Ureter (tissue), 1 donor: ENCODE measurements around the gene NRBF2. TPM values are rescaled to one million over a fixed set of nuclear protein-coding genes. Genes with fewer than 3 reads are reported as not detected.
A peak's percentile ranks its signal among the peaks of the same experiment; 100 is the strongest.
"Not testable (repeated sequence)": the region's sequence is repeated elsewhere in the genome, so short reads cannot be mapped to it uniquely, and the experiment has no call there.

Source experiments
- DNase-seq: peaks from one replicate; pipeline ENCODE4 v3.0.0-alpha.2; 2020; ENCODE audit warnings: low spot score
- total RNA-seq: library from RNA; stranded (reverse); gene quantifications from one replicate; pipeline ENCODE4 v1.2.4, GENCODE V29; 2023
- donor health status: DM: yes; HTN: yes; CAD: no.

Gene NRBF2
- 14.6 TPM for total RNA-seq

- DNase-seq, result peak; percentile 98
Measured at GRCh38 chr10:63133056-63133820, at the start of gene NRBF2. NRBF2 (plus strand) TSS chr10:63133328; CDS start chr10:63133471, 143 bp downstream.

GRCh38 chr10:63083406-63083805 is 49.7 kb upstream of the NRBF2 start:
- not testable (repeated sequence) for DNase-seq

GRCh38 chr10:63083904-63084689 is 49.0 kb upstream of the NRBF2 start:
- DNase-seq, result peak; percentile 61

DNA sequence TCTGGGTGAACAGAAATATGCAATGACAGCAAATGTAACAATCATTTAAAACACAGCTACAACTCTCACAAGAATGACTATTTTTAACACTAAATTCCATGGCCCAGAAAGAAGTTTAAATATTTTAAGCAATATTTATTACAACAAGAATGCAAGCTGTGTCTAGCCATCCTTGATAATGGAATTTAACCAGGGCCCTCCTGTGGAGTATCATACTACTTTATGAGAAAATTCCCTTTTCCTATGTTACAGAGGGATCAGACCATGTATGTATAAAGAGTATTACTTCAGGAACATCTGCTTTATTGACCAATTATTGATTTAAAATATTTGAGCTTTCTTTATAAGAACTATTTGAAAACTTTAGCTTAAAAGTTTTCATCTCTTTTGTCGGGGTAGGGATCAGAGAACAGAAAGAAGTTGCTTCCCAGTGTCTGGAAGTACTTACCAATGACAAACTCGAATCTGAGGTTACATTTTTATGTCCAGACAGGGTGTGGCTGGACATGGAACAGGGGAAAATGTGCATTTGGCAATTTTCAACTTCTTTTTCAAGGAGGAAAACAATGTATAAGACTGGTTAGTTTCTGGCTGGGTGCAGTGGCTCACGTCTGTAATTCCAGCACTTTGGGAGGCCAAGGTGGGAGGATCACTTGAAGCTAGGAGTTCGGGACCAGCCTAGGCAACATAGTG is 48.3 kb upstream of the NRBF2 start:
- no peak for DNase-seq

GRCh38 chr10:63093227-63093626 is 39.9 kb upstream of the NRBF2 start:
- no peak for DNase-seq

- no peak for DNase-seq
Measured at GRCh38 chr10:63094405-63094804, 38.7 kb upstream of the NRBF2 start.

GRCh38 chr10:63094881-63095280 is 38.2 kb upstream of the NRBF2 start:
- no peak for DNase-seq

DNA sequence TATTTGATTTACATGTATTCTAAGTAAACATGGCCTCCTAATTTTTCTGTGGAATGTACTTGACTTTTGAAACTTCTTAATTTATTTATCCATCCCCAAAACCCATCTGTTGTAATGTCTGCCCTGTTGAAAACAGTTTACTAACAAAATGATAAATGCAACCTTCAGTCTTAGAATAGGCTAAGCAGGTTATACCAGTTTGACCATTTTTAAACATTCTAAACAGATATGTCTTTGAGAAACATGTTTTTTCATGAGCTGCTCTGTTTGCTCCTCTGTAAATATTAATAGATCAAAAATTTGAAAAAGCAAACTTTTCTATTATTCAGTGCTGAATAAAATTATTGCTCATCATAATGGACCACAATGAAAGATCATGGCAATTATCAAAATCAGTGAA is 33.4 kb upstream of the NRBF2 start:
- DNase-seq, result no peak

DNA sequence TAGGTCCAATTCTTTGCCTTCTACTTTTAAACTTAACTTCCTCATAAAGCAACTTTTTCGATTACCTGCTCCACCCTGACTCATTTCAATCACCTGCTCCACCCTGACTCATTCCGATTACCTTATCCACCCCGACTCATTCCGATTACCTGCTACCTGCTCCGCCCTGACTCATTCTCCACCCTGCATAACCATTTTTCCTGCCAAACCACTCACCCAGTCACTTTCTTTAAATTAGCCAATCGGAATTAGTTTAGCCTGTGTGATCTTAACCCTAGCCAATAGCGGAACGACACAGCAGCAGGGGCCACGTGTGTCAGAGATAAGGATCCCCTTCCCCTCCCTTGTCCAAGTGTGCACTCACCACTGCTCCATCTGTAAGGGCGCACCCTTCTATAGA is 32.0 kb upstream of the NRBF2 start:
- DNase-seq, result not testable (repeated sequence)

GRCh38 chr10:63102279-63102883 is 30.7 kb upstream of the NRBF2 start:
- not testable (repeated sequence) for DNase-seq

GRCh38 chr10:63103178-63103577 is 29.9 kb upstream of the NRBF2 start:
- DNase-seq, result not testable (repeated sequence)

DNA sequence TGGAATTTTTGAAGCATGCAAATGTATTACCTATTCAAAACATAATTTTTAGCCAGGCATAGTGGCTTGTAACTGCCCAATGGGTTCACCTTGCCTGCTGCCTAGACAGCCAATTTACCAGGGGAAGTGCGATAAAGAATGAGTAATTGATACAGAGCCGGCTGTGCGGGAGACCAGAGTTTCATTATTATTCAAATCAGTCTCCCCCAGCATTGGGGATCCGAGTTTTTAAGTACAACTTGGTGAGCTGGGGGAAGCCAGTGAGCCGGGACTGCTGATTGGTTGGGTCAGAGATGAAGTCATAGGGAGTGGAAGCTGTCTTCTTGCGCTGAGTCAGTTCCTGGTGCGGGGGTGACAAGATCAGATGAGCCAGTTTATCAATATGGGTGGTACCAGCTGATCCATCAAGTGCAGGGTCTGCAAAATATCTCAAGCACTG is 29.1 kb upstream of the NRBF2 start:
- DNase-seq, result no peak

DNA sequence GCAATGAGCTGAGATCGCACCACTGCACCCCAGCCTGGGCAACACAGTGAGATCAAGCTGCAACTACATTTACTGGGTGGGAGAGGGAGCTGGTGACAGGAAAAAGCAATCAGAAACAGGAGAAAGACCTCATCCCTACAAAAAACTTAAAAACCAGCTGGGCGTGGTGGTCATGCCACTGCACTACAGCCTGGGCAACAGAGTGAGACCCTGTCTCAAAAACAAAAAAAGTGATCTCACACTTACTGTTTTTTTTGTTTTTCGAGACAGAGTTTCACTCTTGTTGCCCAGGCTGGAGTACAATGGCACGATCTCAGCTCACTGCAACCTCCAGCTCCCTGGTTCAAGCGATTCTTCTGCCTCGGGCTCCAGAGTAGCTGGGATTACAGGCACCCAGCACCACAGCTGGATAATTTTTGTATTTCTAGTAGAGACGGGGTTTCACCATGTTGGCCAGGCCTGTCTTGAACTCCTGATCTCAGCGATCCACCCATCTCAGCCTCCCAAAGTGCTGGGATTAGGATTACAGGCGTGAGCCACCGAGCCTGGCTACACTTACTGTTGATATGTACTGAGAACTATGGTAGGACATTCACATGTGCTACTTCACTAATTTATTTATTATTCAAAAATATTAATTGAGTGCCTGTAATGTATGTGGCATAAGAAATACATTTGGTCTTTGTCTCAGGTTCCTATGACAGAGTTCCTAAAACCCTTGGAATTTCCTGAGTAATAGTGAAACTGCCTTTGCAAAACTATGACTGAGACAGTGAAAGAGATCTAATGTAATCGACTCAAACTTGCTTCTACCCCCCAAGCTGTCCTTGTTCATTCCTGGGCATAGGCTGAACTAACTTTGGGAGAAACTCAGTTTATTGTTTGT is 27.7 kb upstream of the NRBF2 start:
- DNase-seq, result no peak

DNA sequence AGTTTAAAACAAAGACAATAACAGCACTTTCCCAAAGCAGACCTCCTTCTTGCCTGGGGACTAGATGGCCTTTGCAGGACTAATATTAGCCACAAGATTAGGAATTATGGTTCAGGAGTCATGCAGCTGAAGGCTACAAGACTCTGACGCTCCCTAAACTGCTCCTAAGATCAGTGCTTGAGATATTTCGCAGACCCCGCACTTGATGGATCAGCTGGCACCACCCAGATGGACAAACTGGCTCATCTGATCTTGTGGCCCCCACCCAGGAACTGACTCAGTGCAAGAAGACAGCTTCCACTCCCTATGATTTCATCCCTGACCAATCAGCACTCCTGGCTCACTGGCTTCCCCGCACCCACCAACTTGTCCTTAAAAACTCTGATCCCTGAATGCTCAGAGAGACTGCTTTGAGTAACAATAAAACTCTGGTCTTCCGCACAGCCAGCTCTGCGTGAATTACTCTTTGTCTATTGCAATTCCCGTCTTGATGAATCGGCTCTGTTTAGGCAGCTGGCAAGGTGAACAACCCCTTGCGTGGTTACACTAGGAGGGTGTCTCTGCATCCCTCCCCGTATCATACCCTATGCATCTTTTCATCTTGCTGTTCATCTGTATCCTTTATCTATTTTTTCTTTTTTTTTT is 26.9 kb upstream of the NRBF2 start:
- no peak for DNase-seq

- DNase-seq, result no peak
Measured at GRCh38 chr10:63107943-63108437, 25.1 kb upstream of the NRBF2 start.

- DNase-seq, result no peak
Measured at GRCh38 chr10:63110940-63111339, 22.2 kb upstream of the NRBF2 start.

DNA sequence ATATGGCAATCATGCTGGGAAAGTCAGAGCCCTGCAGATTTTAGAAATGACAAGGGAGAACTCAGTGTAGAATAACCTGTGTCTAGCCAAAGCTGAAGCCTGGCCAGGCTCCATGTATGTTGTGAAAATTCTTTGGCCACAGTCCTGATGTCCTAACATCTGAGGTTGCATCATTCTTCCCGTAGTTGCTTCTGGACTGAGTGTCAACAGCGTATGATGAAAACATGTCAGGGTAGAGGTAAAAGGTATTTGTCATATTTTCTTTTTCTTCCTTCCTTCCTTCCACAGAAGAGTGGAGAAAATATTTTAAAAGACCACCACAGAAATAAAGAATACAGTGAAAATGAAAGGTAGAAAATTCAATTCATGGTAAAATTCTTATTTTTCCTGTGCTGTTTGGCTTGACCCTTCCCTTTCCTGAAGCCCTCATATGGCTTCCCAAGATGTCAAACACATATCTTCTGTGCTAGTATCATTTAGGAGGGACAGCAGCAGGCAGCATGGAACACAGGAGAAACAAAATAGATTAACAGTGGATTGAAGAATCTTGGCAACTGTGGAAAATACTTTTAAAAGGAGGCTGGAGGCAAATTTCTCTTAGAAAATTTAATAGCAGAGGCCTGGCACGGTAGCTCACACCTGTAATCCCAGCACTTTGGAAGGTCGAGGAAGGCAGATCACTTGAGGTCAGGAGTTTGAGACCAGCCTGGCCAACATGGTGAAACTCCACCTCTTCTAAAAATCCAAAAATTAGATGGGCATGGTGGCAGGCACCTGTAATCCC is 18.9 kb upstream of the NRBF2 start:
- peak; percentile 70 for DNase-seq

- peak; percentile 83 for DNase-seq
Measured at GRCh38 chr10:63115732-63116383, 17.3 kb upstream of the NRBF2 start.
